GM19351 (cell line): ENCODE results near the gene DOCK7.
A peak's percentile ranks its signal among the peaks of the same experiment; 100 is the strongest.

Source experiments
- ATAC-seq: cut with Tn5 transposase; IDR thresholded peaks from one replicate; pipeline ENCODE4 v1.9.1; 2021; ENCODE audit warnings: mild to moderate bottlenecking, moderate library complexity; ENCODE audit not compliant: unreplicated experiment

DOCK7 gene

GRCh38 chr1:62426237-62426636, 261.9 kb downstream of the DOCK7 start:
- no peak for ATAC-seq

- ATAC-seq, result no peak
These were observed 263.1 kb downstream of the DOCK7 start for GRCh38 chr1:62425041-62425440.

GRCh38 chr1:62424411-62424810, 263.8 kb downstream of the DOCK7 start:
- no peak for ATAC-seq

GRCh38 chr1:62423580-62424242, 264.5 kb downstream of the DOCK7 start:
- no peak for ATAC-seq

- ATAC-seq, result no peak
These were observed 268.0 kb downstream of the DOCK7 start for GRCh38 chr1:62420214-62420613.

GRCh38 chr1:62417351-62417999, 270.7 kb downstream of the DOCK7 start:
- ATAC-seq, result no peak

GRCh38 chr1:62415687-62416086, 272.5 kb downstream of the DOCK7 start:
- no peak for ATAC-seq

GRCh38 chr1:62407398-62408009, 280.7 kb downstream of the DOCK7 start:
- peak; percentile 60 for ATAC-seq

- no peak for ATAC-seq
These were observed 281.6 kb downstream of the DOCK7 start for GRCh38 chr1:62406576-62406975.

- no peak for ATAC-seq
These were observed 282.9 kb downstream of the DOCK7 start for GRCh38 chr1:62405247-62405646.
